GM12892 (cell line): Measurements from ENCODE around the gene ZNF507.
"Not testable (repeated sequence)": the region's sequence is repeated elsewhere in the genome, so short reads cannot be mapped to it uniquely, and the experiment has no call there.

ENCODE experiments used
- DNase-seq: peaks from one replicate; pipeline ENCODE4 v3.0.0; 2011; ENCODE audit not compliant: insufficient read length
- FAIRE-seq: peaks from 2 replicates; lab custom pipeline; 2011; peaks lifted over from hg19 to GRCh38; lab: Jason Lieb, UNC
- POLR2A ChIP-seq: IDR thresholded peaks from 2 replicates; pipeline ENCODE4 v1.6.1; 2011; ENCODE audit warnings: low read depth, low read length, control low read depth
- POLR2AphosphoS5 ChIP-seq: IDR thresholded peaks from 2 replicates; pipeline ENCODE4 v1.6.1; 2011; ENCODE audit warnings: low read depth, low read length, control low read depth
- TAF1 ChIP-seq: IDR thresholded peaks from 2 replicates; pipeline ENCODE4 v1.6.1; 2011; ENCODE audit warnings: low read depth, mild to moderate bottlenecking, control low read depth, low read length, borderline replicate concordance

The ZNF507 gene

DNA sequence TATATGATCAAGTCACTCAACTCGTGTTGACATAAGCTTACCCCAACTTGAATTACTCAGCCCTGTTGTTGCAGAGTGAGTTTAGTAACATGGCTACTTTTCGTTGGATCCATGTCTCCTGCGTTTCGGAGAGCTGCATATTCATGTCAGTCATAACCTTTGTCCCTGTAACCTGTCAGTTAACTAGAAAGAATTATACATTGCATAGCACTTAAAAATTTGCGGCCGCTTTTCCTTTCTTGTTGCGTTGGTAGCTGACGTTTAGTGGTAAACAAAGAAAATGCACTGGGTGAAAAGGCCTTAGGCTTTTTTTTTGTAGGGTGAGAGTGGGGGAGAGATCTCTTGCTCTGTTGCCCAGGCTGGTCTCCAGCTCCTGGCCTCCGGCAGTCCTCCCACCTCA, 14.2 kb downstream of the ZNF507 start:
- FAIRE-seq: no peak
- TF ChIP-seq POLR2AphosphoS5 (no peak), TAF1 (no peak), POLR2A (no peak)

DNA sequence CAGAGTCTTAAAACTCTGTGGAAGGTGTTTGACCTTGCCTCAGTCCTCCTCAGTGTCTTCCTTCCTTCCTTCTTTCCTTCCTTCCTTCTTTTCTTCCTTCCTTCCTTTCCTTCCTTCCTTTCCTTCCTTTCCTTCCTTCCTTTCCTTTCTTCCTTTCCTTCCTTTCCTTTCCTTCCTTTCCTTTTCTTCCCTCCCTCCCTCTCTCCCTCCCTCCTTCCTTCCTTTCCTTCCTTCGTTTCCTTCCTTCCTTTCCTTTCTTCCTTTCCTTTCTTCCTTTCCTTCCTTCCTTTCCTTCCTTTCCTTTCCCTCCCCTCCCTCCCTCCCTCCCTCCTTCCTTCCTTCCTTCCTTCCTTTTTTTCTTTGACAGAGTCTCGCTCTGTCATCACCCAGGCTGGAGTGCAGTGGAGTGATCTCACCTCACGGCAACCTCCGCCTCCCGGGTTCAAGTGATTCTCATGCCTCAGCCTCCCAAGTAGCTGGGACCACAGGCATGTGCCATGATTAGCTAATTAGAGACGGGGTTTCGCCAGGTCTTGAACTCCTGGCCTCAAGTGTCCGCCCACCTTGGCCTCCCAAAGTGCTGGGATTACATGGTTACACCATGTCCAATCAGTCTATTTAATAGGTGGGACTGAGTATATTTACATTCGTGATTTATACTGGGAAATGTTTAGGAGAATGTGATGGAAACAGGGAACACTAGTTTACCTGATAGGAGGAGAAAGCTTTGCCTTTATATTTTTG, 16.3 kb downstream of the ZNF507 start:
- FAIRE-seq (no peak), DNase-seq (no peak)
- TF ChIP-seq POLR2AphosphoS5 (no peak), TAF1 (no peak), POLR2A (no peak)

More for the DNA sequence above, 14.2 kb downstream of the ZNF507 start:
- no peak for DNase-seq

DNA sequence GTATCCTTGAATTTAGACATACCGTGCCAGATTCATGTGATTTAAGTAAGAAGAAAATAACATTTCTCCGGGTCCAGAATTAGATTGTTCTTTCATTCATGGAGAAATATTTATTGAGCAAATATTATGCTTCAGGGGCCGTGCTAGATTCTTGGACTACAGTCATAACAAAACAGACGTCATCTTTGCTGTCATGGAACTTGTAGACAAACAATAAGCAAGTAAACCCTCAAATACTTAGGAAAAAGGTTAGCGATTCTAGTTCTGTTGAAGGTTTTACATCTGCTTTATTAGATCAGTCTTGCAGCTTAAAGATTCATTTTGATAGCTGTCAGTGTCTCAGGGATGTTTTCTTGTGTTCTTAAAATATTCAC, 16.9 kb downstream of the ZNF507 start:
- no peak for TF ChIP-seq POLR2AphosphoS5
- TF ChIP-seq POLR2A: no peak
- no peak for TF ChIP-seq TAF1
- DNase-seq (no peak), FAIRE-seq (no peak)

DNA sequence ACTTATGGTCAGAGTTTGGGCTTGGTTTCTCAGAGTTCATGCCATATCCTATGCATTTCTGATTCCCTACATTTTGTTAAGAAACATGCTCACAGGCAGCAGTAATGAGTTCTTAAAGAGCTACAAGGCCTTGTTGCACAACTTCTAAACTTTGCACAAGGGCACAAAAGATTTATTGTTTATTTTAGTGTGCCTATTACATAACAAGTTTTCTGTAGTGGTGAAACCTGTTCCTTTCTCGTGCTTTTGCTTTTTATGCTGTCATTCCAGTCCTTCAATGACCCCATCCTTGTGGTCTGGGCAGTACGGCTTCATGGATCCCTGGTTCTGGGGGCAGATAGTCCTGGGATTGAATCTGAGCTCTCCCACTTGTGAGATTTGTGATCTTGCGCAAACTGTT, 17.8 kb downstream of the ZNF507 start:
- FAIRE-seq (no peak), DNase-seq (no peak)
- no peak for TF ChIP-seq TAF1
- TF ChIP-seq POLR2AphosphoS5: no peak
- TF ChIP-seq POLR2A: no peak

DNA sequence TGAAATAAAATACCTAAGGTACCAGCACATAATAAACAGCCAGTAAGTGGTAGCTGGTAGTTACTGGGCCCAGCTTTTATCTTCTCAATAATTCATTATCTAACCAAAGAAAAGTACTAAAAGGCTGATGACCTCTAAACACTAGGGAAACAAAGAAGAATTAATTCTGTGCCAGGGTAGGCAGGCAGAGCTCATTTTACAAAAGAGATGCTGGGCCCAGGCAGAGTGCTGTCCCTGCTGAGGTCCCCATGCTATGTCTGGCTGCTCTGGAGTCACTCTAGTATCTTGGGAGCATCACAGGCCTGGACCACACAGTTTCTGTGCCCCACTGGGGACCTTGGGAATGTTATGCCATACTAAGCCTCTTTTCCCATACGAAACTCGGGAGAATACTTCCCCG, 18.2 kb downstream of the ZNF507 start:
- DNase-seq: no peak
- no peak for FAIRE-seq
- TF ChIP-seq TAF1 (no peak), POLR2A (no peak), POLR2AphosphoS5 (no peak)

- DNase-seq (no peak), FAIRE-seq (no peak)
- TF ChIP-seq POLR2AphosphoS5 (no peak), POLR2A (no peak), TAF1 (no peak)
Measured at GRCh38 chr19:32364040-32364439, 18.6 kb downstream of the ZNF507 start.

GRCh38 chr19:32367063-32367462, 21.7 kb downstream of the ZNF507 start:
- DNase-seq: no peak
- no peak for FAIRE-seq
- no peak for TF ChIP-seq POLR2AphosphoS5
- no peak for TF ChIP-seq TAF1
- TF ChIP-seq POLR2A: no peak

DNA sequence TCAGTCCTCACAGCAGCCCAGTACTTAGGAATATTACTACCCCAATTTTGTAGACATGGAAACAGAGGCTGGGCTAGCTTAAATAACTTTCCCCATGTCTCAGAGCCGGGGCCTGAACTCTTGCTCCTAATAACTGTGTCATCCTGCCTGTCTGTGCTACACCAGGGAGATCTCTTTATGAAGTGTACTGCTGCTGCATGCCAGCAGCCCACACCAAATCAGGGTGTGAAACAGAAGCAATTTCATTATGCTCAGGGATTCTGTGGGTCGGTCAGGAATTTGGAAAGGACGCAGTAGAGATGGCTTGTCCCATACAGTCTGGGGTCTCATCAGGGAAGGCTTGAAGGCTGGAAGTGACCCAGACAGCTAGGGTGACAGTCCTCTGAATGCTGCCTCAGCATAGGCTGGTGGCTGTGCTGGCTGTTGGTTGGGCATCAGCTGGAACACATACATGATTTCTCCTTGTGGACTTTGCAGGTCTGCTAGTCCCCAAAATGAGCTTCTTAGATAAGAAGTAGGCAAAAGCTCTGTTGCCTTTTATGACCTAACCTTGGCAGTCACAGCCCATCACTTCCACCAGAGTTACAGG, 22.6 kb downstream of the ZNF507 start:
- no peak for DNase-seq
- no peak for FAIRE-seq
- TF ChIP-seq POLR2A (no peak), POLR2AphosphoS5 (no peak), TAF1 (no peak)

DNA sequence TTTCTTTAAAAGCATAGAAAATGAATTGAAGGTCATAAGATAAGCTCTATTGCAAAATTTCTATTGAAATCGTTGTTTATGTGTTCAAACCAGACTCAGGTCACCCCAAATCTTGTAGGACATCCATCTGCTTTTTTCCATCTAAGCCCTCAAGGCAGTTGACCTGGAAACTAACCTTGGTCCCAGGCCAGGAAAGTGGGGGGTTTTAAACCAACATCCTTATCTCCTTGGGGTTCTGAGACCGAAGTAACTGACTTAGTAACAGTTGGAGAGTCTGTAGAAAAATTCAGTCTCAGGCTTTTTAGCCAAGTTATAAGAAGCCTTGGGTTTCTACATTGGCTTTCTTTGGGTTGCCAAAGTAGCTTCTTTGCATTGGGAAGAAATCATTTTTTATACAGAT, 23.4 kb downstream of the ZNF507 start:
- TF ChIP-seq TAF1 (no peak), POLR2AphosphoS5 (no peak), POLR2A (no peak)
- FAIRE-seq (no peak), DNase-seq (no peak)

DNA sequence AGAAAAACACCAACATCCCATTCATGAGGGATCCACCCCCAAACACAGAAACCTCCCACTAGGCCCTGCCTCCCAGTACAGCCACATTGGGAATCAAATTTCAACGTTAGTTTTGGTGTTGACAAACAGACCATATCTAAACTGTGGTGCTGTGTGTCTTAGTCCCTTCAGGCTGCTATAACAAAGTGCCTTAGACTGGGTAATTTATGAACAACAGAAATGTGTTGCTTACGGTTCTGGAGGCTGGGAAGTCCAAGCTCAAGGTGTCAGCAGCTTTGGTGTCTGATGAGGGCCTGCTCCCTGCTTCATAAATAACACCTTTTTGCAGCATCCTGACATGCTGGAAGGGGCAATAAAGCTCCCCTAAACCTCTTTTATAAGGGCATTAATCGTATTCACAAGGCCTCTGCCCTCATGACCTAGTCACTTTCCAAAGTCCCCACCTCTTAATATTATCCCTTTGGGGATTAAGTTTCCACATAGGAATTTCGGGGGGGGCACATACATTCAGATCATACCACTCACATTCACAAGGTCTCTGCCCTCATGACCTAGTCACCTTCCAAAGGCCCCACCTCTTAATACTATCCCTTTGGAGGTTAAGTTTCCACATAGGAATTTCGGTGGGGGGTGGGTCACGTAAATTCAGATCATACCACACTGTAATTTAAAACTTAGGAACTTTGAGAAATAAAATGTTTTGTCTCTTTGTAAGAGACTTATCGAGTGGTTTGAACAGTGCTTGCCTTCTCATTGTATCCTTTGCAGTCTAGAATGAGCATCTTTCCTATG, 27.5 kb downstream of the ZNF507 start:
- TF ChIP-seq POLR2A (no peak), POLR2AphosphoS5 (no peak), TAF1 (no peak)
- FAIRE-seq: no peak

GRCh38 chr19:32373585-32374295, 28.3 kb downstream of the ZNF507 start:
- no peak for FAIRE-seq
- DNase-seq: no peak
- TF ChIP-seq POLR2A (no peak), POLR2AphosphoS5 (no peak), TAF1 (no peak)

More for the DNA sequence above, 27.5 kb downstream of the ZNF507 start:
- no peak for DNase-seq

DNA sequence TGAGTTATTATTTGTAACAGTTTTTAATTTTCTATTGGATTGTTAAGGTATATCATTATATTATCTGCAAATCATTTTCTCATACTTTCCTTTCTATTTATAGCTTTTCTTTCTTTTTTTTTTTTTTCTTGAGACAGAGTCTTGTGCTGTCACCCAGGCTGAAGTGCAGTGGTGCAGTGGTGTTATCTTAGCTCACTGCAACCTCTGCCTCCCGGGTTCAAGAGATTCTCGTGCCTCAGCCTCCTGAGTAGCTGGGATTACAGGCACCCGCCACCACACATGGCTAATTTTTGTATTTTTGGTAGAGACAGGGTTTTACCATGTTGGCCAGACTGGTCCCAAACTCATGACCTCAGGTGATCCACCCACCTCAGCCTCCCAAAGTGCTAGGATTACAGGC, 29.0 kb downstream of the ZNF507 start:
- not testable (repeated sequence) for DNase-seq, FAIRE-seq

- not testable (repeated sequence) for FAIRE-seq
Measured at GRCh38 chr19:32377088-32377487, 31.7 kb downstream of the ZNF507 start.

More at GRCh38 chr19:32377088-32377487, 31.7 kb downstream of the ZNF507 start:
- not testable (repeated sequence) for DNase-seq
